HG03280 (cell line): ENCODE measurements around the gene SNAPC1.

ENCODE experiments used
- ATAC-seq: cut with Tn5 transposase; IDR thresholded peaks from one replicate; pipeline ENCODE4 v1.9.1; 2021; ENCODE audit warnings: mild to moderate bottlenecking, moderate library complexity; ENCODE audit not compliant: unreplicated experiment

Gene SNAPC1

DNA sequence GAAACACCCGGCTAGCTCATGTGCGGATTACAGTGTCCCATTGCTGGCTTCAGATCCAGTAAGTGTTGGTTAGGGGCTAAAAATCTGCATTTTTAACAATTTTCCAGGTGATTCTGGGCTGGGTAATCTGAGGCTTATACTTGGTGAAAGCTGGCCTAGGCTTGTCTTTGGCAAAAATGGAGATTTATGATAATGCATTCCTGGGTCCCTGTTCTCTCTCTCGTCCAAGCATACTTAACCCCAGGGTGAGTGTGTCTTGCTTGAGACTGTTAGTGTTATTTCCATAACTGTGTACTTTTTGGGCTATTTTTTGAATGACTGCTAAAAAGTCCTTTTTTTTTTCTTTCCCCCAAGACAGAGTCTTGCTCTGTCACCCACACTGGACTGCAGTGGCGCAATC is 43.2 kb downstream of the SNAPC1 start:
- ATAC-seq = no peak

DNA sequence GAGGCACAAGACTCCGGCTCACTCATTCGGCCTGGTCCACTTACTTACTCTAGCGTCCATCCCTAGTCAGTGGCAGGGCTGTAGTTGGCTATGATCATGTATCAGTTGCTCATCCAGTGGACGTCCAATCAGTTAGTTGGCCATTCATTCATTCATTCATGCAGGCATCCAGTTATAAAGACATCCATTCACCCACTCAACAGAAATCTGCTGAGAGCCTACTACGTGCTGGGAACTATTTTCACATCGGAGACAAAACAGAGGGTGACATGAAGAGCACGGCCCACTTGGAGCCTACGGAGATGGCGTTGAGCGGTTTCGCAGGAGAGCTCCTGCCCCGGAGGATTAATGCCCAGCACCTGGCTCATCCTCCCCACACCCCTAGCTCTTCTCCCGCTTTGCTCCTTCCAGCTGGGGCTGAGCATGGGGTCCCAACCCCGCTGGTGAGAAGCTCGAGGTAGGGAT is 49.7 kb downstream of the SNAPC1 start:
- no peak for ATAC-seq

DNA sequence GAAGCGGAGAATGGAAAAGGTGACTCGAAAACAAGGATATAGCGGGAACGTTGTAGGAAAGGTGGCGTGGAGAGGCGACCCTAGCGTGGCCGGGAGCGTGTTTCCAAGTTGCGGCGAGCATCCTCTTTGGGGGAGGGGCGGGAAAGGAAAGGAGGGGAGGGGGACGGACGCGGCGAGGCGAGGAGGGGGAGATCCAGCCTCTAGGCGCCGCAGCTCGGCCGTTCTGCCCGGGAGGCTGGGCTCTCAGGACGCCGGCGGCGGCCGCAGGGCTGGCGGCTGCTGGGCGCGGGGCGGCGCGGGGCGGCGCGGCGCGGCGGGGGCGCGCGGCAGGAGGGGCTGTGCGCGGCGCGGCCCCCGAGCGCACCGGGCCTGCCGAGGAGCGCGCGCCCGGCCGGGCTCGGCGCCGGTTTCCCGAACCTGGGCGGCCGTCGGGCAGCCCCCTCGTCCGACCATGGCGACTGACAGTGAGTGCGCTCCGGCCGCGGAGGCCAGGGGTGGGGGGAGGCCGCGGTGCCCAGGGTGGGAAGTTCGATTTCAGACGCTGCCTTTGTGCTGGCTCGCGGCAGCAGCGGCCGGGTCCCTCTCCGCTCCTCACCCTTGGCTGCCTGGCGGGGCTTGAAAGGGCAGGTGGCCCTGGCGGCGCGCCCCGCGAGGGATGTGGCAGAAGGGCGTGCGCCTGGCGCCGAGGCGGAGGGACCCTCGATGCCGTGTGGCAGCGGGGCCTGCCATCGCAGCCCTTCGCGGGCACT is 50.3 kb downstream of the SNAPC1 start, which contains the start of gene SYT16:
Gene SYT16 (plus strand): TSS at position 357 of the 749 bp plus-strand sequence.
- ATAC-seq = no peak

DNA sequence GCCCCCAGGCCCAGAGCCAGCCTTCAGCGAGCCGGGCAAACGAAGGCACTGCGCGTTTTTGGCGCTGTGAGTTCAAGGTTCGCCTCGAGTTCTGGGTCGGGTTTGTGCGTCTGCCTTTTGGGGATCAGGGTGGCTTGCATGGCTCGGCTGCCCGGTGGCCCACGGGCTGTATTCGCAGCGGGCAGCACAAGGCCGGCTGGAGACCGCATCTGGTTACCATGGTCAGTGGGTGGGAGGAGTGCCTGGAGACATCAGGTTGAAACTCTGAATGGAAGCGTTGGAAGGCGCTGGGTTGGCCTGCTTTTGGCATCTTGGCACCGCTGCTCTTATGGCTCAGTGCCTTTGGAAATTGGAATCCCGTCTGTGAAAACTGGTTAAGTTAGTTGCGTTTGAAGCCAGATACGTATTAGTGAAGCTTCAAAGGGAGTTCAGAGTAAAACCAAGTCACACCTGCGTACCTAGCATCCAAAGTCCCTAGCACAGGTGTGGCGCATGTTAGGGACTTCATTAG is 50.9 kb downstream of the SNAPC1 start:
- no peak for ATAC-seq

DNA sequence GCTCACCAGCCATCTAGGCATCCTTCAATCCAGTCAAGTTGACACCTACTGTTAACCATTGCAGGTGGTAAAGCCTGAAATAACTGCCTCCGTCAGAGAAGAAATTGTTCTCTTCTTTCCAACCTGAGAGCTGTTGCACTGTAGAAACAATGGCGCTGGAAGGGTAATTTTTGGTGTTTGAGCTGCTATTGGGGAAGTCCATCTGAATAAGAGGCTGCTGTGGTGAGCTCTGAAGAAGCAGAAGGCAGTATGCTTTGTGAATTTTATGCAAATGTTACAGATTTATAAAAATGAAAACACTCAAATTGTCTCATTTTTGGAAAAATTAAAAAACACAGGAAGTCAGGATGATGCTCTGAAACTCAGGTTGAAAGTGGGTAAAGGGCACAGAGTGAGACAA is 60.2 kb downstream of the SNAPC1 start:
- no peak for ATAC-seq

DNA sequence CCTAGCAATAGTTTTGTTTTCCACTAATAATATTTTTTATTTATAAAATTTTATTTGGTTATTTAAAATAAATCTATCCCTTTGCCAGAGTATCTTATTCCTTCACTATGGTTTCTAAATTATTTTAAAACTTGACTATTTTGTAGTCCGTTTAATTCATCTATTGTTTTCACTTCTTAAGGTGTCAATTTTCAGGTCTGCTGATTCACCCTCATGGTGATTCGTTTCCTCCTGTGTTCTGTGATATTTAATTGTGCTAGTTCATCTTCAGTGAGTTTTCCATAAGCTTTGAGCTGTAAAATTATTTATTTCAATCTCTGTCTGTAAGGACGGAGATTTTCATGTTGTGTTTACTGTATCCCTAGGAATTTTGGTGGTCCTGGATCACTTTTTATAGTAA is 70.6 kb downstream of the SNAPC1 start:
- no peak for ATAC-seq

DNA sequence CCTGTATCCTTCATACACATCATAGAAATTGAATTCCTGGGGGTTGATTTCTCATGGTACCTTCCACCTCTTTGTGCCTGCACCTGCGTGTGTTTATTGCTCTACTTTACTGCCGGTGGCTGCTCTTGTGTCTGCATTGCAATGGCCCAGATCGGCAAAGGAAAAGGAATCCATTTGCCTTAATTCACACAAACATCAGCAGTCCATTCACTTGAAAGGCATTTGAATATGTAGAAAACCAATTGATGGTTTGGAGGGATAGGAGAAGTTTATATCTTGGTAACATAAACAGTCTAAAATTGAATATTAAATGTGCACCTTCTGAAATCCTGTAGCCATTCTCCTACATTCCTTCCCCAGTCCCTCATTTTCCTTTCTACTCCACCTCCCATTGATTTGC is 74.0 kb downstream of the SNAPC1 start:
- no peak for ATAC-seq

DNA sequence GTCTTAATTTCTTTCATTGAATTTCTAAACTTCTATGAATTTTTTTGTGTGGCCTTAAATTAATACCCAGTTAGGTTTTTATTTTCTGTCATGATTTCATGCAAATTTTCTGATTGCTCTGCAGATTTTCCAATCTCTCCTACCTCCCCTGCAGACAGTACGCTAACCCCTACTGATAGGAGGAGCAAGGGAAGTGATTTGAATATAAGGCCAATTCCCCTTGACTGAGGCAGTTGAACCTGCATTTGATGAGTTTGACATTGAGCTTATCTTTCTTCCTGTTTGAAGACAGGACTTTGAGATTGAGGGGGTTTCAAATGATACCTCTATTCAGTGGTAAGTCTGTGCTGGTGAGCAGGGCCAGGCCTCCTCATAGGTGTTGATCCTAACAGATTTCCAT is 74.6 kb downstream of the SNAPC1 start:
- no peak for ATAC-seq

DNA sequence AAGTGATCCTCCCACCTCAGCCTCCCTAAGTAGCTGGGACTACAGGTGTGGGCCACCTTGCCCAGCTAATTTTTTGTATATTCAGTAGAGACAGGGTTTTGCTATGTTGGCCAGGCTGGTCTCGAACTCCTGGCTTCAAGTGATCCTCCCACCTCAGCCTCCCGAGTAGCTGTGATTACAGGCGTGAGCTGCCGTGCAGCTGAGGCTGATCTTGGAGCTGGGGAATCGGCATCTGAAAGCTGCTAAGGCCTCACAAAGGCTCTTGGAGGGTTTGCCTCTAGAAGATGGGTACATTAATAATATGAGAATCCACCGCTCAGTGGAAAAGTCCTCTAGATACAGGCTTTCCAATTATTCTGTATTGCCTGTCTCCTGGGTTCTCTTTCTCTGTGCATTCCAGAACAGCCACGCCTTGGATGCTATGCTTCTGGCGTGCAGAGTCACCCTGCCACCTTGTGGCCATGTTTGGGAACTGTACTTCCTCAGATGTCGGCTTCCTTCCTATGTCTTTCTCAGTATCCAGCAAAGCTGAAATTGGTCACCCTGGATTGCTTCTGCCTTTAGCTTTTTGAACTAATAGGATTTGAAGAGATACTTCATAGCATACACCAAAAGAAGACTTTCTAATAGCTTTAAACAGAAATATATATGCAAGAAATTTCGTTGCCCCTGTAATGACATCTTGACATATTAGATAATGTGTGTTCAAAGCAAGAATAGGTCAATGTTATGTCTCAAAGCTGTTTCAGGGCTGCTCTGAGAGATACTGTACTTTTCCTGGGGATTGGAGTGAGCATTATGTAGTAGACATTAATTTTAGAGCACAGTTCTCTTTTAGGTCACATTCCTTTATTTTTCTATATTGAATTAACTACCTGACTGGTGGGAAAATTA is 75.4 kb downstream of the SNAPC1 start:
- peak; percentile 91 for ATAC-seq

DNA sequence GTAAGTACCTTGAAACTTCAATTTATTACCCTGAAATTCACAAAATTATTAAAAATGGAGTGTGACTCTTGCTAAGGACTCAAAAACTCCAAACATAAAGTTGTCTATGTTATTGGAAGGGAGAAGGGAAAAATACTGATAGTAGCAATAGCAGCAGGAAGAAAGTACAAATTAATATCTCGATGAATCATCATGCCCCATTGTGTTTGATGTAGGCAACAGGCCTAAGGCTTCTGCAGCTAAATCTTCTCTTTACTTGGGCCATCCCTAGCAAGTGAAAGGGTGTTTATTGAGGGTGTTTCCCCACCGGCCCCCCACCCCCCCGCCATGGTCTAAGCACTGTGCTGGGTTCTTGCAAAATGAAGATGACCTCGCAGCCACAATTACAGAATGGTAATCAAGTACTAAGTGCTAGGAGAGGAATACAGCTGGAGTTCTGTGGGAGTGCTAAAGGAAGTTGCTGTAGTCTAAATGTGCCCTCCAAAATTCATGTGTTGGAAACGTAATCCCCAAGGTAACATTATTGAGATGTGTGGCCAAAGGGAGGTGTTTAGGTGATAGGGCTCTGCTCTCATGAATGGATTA is 76.5 kb downstream of the SNAPC1 start:
- no peak for ATAC-seq

DNA sequence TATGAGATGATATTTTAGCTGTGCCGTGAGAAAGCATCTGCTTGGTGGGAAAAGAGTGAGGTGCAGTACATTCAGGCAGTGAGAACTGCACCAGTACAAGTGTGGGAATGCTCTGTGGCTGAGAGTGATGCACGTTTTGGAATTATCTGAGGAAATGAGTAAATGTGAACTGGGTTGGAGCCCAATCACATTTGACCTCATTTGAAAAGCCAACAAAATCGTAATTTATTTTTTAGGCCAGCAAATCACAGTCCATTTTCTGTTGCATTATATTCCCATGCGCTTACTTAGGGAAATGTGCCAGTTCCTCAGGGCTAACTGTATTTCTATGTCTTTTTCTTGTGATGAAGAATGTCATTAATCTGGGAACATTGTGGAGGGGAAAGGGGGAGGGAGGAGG is 77.3 kb downstream of the SNAPC1 start:
- no peak for ATAC-seq

DNA sequence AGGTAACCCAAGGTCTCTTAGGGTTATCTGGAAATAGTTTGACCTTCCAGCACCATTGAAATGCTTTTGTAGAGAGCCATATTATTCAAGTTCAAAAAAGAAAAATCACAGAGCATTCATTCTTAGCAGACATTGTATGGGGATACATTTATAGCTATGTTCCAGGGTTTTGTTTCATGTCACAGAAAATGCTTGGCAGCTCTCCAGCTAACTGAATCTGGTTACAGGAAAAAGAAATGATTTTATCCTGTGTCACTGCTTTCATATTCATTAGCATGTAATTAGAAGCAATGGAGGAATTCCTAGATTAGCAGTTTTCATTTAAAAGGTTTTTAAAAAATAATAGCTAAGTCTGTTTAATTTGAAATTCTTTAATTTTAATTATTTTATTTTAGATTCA is 78.9 kb downstream of the SNAPC1 start:
- ATAC-seq = no peak
